ENCODE measurements around the gene SLC22A6.

Gene SLC22A6, protein sequence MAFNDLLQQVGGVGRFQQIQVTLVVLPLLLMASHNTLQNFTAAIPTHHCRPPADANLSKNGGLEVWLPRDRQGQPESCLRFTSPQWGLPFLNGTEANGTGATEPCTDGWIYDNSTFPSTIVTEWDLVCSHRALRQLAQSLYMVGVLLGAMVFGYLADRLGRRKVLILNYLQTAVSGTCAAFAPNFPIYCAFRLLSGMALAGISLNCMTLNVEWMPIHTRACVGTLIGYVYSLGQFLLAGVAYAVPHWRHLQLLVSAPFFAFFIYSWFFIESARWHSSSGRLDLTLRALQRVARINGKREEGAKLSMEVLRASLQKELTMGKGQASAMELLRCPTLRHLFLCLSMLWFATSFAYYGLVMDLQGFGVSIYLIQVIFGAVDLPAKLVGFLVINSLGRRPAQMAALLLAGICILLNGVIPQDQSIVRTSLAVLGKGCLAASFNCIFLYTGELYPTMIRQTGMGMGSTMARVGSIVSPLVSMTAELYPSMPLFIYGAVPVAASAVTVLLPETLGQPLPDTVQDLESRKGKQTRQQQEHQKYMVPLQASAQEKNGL

DNA sequence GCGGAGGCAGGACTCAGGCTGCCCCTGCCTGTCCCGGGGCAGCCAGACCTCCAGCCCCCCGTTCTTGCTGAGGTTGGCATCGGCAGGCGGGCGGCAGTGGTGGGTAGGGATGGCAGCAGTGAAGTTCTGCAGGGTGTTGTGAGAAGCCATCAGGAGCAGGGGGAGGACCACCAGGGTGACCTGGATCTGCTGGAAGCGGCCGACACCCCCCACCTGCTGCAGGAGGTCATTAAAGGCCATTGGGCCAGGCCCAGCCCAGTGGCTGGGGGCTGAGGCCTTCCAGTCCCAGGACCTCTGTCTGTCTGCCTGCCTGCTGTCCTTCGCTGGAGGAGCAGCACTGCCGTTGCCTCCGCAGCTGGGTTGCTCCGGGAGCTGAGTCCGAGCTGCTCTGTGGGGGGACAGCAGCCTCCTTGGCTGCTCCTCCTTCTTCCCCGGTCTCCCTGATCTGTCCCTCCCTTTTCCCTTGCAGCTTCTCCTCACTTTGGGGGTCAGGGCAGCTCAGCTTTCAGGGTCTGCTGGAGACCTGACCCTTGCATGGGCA lies at the start of gene SLC22A6:
SLC22A6 (minus strand) TSS at position 517 of the 541 bp plus-strand sequence; CDS start at position 240, 277 bp downstream.
- no peak for DNase-seq

DNA sequence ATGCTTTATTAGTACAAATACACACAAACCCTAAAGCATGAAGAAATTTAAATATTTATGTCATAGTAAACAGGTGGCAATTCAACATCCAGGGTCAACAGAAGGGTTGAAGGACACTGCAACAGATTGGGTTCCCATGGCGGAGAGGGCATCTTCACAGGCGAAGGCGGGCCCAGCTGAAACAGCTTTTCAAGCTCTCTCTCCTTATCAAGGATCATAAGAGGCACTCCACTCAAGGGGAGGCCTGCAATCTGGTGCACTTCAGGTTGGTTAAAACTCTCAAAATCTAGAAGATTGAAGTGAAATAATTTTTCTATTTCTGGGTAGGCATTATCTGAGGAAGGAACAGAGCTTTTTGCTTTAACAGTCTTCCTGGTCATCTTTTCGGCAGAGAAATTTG lies 47.7 kb upstream of the SLC22A6 start:
- DNase-seq, result no peak

DNA sequence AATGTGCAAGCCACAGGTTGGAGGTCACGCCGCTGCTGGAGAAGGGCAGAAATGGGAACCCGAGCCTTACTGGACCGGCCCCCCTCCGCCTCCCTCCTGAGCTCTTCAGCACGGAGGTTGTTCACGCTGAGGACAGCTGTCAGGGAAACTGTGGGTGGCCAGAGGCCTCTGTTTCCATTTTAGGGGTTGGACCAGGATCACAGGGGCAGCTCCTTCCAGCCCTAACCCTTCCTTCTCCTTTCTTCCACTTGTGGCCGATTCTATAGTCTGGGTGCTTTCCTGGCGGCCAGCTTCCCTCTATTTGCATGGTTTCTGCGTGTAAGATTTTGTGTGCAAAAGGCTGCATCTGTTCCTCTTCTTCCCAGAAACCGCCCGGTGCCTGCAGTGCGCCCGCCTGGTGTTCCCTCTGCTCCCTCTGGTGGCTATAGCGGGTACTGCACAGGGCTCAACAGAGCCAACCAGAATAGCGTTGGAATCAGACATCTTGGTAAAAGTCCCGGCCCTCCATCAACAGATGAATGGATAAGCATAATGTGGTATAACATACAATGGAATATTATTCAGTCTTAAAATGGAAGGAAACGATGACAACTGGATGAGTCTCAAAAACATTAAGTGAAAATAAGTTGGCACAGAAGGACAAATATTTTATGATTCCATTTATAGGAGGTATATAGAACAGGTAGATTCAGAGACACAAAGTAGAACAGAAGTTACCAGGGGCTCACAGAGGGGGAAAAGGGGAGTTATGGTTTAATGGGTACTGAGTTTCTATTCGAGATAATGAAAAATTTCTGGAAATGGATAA lies 39.3 kb upstream of the SLC22A6 start:
- peak; percentile 43 for DNase-seq

- DNase-seq, result no peak
Observed at GRCh38 chr11:63023222-63023814, 38.6 kb upstream of the SLC22A6 start.

- no peak for DNase-seq
Observed at GRCh38 chr11:63022441-63022840, 37.7 kb upstream of the SLC22A6 start.

DNA sequence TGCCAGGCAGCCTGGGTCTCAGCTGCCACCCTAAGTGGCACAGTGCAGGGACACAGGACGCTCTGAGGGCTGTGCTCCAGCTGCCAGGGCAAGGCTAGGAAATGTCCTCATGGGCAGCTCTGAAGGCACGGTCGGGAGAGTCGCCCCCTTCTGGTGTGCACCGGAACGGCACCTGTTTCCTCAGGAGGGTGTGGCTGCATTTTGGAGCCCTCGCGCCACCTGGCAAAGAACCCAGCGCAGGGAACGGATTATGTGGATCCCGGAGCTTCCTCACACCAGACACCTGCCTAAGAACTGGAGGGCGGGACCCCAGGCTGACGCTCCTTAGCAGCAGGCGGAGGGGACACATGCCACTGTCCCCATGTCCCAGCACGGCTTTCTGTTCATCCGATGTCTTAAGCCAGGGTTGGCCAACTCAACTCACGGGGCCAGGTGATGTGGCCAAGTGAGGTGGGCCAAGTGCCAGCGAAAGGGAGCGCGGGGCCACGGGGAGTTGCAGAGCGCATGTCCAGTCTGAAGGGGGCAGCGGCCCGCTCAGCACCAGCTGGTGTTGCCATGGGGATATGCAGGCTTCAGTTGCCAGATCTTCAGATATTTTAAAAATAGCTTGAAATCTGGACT lies 36.0 kb upstream of the SLC22A6 start:
- no peak for DNase-seq

DNA sequence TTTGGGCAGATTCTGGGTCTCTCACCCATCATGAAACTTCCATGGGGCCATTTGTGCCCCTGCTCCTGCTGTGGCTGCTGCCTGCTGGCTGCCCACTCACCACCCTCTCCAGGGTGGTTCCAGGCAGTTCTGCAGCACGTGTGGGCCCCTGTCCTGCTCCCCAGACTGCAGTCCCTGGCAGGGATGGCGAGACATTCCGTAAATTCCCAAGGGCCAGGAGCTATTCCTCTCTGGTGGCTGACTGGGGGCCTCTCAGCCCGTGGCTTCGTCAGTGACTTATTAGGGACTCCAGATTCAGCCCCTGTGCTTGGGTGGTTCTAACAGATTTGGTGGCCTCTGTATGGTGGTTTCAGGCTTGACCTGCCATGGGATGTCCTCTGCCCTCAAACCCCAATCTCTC lies 34.7 kb upstream of the SLC22A6 start:
- no peak for DNase-seq

DNA sequence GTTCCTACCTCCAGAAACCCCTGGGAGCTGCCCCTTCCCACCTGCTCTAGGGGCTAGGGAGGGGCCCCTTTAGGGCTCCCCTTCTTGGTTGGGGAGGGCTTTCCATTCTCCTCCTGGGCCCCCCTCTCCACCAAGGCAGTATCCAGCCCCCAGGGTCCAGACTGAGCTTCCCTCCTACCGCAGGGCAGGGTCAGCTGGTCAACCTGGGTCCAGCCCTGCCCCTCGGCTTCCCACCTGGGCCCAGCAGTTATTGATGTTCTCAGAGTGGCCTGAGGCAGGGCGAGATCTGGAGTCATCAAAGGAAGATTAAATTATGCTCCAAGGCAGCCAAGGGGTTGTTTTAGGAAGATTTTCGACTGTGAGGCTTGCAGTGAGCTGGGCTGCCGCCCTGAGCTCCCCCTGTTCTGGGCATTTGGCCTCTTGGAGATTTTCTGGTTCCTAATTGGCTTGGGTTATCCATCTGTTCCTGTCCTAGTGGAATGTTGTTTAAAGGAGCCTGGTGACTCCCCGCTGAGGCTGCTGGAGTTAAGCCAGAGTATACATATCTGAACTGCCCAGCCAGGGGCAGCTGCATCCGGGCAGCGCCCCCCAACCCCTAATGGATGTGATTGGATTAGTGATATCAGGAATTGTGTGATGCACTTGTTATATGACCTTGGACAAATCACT lies 32.7 kb upstream of the SLC22A6 start:
- DNase-seq, result no peak

DNA sequence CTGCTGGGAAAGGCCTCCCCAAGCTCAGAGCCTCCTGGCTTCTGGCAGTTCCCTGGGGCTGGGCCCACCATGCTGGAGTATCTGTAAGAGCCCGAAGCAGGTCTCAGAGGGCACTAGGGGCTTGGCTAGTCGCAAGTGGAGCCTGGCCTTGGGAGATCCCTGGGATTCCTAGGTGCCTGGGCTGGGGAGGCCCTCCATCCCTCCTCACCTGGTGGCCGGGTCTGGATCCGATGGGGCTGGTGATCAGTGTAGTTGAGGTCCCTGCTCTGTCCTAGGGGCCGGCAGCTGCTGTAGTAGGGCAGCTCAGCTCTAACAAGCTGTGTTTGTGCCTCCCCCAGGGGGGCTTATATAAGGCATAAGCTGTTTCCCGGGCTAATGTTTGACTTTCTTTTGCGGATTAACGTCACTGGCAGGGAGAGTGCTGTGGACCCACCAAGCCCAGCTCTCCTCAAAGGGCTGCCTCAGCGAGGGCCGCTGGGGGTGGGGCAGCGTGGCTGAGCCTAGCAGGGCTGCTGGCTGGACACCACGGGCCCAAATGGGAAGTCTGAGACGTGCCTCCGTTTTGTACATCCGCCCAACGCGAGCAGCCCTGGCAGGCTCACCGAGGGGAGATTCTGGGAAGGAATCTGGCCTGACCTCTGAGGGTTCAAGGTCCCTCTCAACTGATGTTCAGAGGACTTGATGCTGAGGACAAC lies 30.9 kb upstream of the SLC22A6 start, which contains the start of gene SLC22A8:
SLC22A8 (minus strand) TSS at position 321 of the 695 bp plus-strand sequence. CDS start 883 bp downstream, outside the sequence.
- no peak for DNase-seq

GRCh38 chr11:63014408-63015055 lies 29.8 kb upstream of the SLC22A6 start:
- no peak for DNase-seq

DNA sequence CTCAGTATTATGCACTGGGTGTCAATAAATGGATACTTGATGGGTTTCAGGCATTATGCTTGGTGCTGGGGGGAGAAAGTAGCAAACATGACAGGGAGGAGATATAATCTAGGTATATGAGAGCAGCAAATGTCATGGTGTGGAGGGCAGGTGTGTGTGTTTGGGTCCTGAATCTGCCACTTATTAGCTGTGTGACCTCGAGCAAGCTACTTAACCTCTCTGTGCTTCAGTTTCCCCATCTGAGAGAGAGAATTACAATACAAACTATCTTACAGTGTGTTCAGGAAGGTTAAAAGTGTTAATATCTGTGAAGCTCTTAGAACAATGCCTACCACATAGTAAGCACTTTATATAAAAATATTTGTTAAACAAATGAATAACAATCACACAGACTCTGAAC lies 28.1 kb upstream of the SLC22A6 start:
- no peak for DNase-seq

GRCh38 chr11:63012430-63012829 lies 27.7 kb upstream of the SLC22A6 start:
- no peak for DNase-seq

DNA sequence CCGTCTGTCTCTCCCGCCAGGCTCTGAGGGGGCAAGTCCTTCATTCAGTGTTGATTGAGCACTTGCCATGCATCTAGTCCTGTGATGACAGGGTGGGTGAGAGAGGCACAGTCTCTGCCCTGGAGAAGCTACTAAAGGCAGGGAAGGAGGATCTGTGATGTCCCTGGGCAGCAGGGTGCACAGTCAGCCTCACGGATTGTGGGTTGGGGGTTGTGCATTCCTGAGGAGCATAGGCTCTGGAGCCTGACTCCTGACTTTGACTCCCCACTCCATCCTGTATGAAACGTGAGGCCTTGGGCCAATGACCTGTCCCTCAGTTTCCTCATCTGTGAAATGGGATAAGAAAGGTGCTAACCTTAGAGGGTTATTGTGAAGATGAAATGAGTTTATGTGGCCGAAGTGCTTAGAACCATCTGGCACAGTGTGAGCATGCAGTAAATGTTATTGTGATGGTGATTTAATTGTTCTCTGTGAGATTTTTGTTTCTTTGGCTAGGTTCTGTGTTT lies 26.2 kb upstream of the SLC22A6 start:
- no peak for DNase-seq

GRCh38 chr11:63007920-63008319 lies 23.2 kb upstream of the SLC22A6 start:
- no peak for DNase-seq

- DNase-seq, result no peak
Observed at GRCh38 chr11:63001456-63001855, 16.7 kb upstream of the SLC22A6 start.

GRCh38 chr11:62999649-63000048 lies 14.9 kb upstream of the SLC22A6 start:
- no peak for DNase-seq

GRCh38 chr11:62999156-62999555 lies 14.4 kb upstream of the SLC22A6 start:
- no peak for DNase-seq

DNA sequence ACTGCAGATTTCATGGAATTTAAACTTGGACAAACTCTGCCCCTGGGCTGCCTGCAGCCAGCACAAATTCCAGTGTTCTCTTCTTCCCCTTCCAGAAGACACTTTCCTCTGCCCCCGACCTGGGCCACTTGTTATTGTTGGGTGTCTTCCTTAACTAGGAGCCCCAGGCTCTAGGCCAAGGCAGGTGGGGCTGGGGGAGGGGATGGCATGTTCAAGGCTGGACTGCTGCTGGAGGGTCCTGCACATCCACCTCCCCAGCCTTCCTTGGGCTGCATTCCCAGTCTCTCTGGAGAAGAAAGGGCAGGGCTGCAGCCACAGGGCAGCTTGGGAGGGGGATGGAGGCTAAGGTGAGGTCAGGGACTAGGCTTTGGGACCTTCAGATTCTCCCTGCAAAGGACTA lies 11.5 kb upstream of the SLC22A6 start:
- DNase-seq, result no peak

DNA sequence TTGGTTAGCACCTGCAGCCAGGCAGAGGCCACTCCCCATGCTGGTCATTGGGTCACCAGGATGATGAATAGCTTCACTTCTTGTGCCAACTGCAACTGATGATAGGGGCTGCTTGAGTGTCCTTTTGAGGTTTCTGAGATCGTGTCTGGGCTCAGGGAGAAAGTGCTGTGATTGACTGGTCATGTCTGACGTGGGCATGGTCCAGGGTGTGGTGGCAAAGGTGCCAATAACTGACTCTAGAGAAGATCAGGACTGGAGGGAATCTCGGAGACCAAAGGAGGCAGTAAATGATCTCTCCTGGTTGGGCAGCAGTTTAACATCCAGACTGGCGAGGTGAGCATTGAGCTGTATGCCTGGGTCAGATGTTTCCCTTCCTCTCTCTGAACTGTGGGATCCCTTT lies 10.0 kb upstream of the SLC22A6 start:
- no peak for DNase-seq

DNA sequence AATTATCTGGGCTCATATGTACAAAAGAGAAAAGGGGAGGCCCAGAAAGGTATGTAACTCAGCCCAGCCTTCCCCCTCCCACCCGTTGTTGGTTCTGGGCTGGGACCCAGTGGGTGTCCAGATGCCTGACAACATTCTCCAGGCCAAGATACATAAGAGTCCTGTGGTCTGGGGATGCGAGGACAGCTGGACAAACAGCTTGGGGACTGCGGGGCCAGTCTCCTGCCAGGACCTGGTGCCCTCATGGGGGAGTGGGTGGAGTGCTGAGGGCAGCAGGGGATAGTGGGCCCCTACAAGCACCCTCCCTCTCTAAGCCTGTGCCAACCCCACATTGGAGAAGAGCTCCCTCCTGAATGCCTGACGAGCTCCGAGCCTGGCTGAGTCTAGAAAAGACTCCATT lies 3.5 kb upstream of the SLC22A6 start:
- no peak for DNase-seq
